ENCODE data around the gene NRP2. TPM values are rescaled to one million over a fixed set of nuclear protein-coding genes. Genes with fewer than 3 reads are reported as not detected.

NRP2 gene
- total RNA-seq, 2 donors from 2014 or later = 69.7 to 92.4 TPM

GRCh38 chr2:205745661-205746419 lies 63.5 kb downstream of the NRP2 start:
- H3K4me1 Mint-ChIP-seq = peaks cover 5% of the 10 kb centered on the region
- no peak overlapping the region for H3K27ac Mint-ChIP-seq
- 94 to 97% methylated on average over 6 to 14 of the region's 14 CpGs for WGBS, 2 experiments (ENCODE audit: insufficient coverage in 1 of 2, insufficient read length in 1 of 2)
- H3K9me3 ChIP-seq (ENCODE audit: control insufficient read depth, low read length) = no peaks in the 10 kb centered on the region
- no peaks in the 10 kb centered on the region for H3K27me3 ChIP-seq (ENCODE audit: control insufficient read depth, insufficient read depth, low read length, poor library complexity, severe bottlenecking)
- H3K4me3 ChIP-seq (ENCODE audit: low read length) = no peak overlapping the region
- H3K9me3 Mint-ChIP-seq = no peaks in the 10 kb centered on the region
- TF ChIP-seq, protein P1, sequence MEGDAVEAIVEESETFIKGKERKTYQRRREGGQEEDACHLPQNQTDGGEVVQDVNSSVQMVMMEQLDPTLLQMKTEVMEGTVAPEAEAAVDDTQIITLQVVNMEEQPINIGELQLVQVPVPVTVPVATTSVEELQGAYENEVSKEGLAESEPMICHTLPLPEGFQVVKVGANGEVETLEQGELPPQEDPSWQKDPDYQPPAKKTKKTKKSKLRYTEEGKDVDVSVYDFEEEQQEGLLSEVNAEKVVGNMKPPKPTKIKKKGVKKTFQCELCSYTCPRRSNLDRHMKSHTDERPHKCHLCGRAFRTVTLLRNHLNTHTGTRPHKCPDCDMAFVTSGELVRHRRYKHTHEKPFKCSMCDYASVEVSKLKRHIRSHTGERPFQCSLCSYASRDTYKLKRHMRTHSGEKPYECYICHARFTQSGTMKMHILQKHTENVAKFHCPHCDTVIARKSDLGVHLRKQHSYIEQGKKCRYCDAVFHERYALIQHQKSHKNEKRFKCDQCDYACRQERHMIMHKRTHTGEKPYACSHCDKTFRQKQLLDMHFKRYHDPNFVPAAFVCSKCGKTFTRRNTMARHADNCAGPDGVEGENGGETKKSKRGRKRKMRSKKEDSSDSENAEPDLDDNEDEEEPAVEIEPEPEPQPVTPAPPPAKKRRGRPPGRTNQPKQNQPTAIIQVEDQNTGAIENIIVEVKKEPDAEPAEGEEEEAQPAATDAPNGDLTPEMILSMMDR (conservative IDR thresholded peaks at IDR 0.05) = no peak
- no peak overlapping the region for H3K4me3 Mint-ChIP-seq
- H3K27me3 Mint-ChIP-seq (ENCODE audit: insufficient read depth) = no peaks in the 10 kb centered on the region
- H3K4me1 ChIP-seq (ENCODE audit: control insufficient read depth, insufficient read depth, low read length) = no peaks in the 10 kb centered on the region
- H3K9ac ChIP-seq (ENCODE audit: extremely low read depth, low read length, poor library complexity, severe bottlenecking) = no peak overlapping the region
- H3K36me3 Mint-ChIP-seq (ENCODE audit: low read depth) = peaks cover 85% of the 10 kb centered on the region
- no peak for DNase-seq
- H3K27ac ChIP-seq (ENCODE audit: low read depth, low read length) = no peak overlapping the region
- peaks cover 75% of the 10 kb centered on the region for H3K36me3 ChIP-seq (ENCODE audit: control insufficient read depth, insufficient read depth, low read length)

DNA sequence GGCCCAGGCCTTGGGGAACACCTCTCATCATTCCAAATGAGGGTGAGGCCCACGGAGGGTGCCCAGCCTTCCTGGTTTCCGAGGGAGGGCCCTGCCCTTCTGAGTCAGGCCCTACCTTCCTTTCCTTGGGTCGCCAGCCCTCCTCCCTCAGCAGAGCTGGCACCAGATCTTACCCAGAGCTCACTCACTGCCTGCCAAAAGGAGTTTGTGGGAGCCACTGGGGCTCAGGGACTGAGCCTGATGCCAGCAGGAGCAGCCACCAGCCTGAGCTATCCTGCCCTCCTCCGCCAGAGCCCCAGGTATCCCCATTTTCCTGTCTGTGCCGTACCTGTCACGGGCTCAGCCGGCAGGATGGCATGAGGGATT lies 64.1 kb downstream of the NRP2 start:
- no peak for DNase-seq
- no peak overlapping the region for H3K9ac ChIP-seq (ENCODE audit: extremely low read depth, low read length, poor library complexity, severe bottlenecking)
- no peaks in the 10 kb centered on the region for H3K9me3 ChIP-seq (ENCODE audit: control insufficient read depth, low read length)
- no peak overlapping the region for H3K4me3 ChIP-seq (ENCODE audit: low read length)
- H3K27ac ChIP-seq (ENCODE audit: low read depth, low read length) = no peak overlapping the region
- 97 to 100% methylated on average over 2 to 7 of the region's 7 CpGs for WGBS, 2 experiments (ENCODE audit: insufficient coverage in 1 of 2, insufficient read length in 1 of 2)
- peaks cover 75% of the 10 kb centered on the region for H3K36me3 ChIP-seq (ENCODE audit: control insufficient read depth, insufficient read depth, low read length)
- no peaks in the 10 kb centered on the region for H3K27me3 Mint-ChIP-seq (ENCODE audit: insufficient read depth)
- no peaks in the 10 kb centered on the region for H3K4me1 ChIP-seq (ENCODE audit: control insufficient read depth, insufficient read depth, low read length)
- no peaks in the 10 kb centered on the region for H3K27me3 ChIP-seq (ENCODE audit: control insufficient read depth, insufficient read depth, low read length, poor library complexity, severe bottlenecking)
- no peak overlapping the region for H3K27ac Mint-ChIP-seq
- H3K9me3 Mint-ChIP-seq = no peaks in the 10 kb centered on the region
- H3K36me3 Mint-ChIP-seq (ENCODE audit: low read depth) = peaks cover 84% of the 10 kb centered on the region
- TF ChIP-seq, protein P1 (conservative IDR thresholded peaks at IDR 0.05) = no peak
- H3K4me1 Mint-ChIP-seq = peaks cover 5% of the 10 kb centered on the region
- H3K4me3 Mint-ChIP-seq = no peak overlapping the region

DNA sequence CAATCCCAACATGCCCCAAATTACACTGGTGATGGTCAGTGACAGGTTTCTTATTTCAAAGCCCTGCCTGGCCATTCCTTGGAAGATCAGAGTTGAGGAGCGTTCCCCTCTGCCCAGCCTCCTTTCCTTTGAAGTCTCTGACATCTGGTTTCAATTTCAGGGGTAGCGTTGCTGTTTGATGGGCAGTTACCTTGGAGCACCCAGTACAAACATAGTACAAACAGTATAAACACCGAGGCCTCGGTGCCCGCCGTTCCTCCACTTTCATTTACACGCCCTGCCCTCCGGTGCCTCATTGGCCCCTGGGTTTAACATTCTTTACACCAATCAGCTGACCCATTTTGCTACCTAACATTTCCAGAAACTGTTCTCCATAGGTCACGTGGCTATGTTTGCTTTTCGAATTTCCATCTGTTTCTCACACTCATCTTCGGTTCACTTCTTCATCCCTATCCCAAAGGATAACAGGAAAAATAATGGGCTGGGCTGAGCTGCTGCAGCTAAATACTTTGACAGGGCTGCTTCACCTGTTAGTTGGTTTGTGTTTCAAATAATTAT lies 65.6 kb downstream of the NRP2 start:
- H3K4me3 ChIP-seq (ENCODE audit: low read length) = no peak overlapping the region
- WGBS, 2 experiments (ENCODE audit: insufficient coverage in 1 of 2, insufficient read length in 1 of 2) = 94 to 95% methylated on average over 11 of the region's 11 CpGs

More for the DNA sequence above, 65.6 kb downstream of the NRP2 start:
- no peaks in the 10 kb centered on the region for H3K9me3 ChIP-seq (ENCODE audit: control insufficient read depth, low read length)
- no peaks in the 10 kb centered on the region for H3K27me3 ChIP-seq (ENCODE audit: control insufficient read depth, insufficient read depth, low read length, poor library complexity, severe bottlenecking)
- H3K27ac ChIP-seq (ENCODE audit: low read depth, low read length) = no peak overlapping the region
- TF ChIP-seq, protein P1 (conservative IDR thresholded peaks at IDR 0.05) = no peak
- H3K27ac Mint-ChIP-seq = no peak overlapping the region
- no peak overlapping the region for H3K9ac ChIP-seq (ENCODE audit: extremely low read depth, low read length, poor library complexity, severe bottlenecking)
- H3K4me1 ChIP-seq (ENCODE audit: control insufficient read depth, insufficient read depth, low read length) = no peaks in the 10 kb centered on the region
- no peaks in the 10 kb centered on the region for H3K9me3 Mint-ChIP-seq
- peaks cover 82% of the 10 kb centered on the region for H3K36me3 Mint-ChIP-seq (ENCODE audit: low read depth)
- no peak overlapping the region for H3K4me3 Mint-ChIP-seq
- peaks cover 7% of the 10 kb centered on the region for H3K4me1 Mint-ChIP-seq
- H3K36me3 ChIP-seq (ENCODE audit: control insufficient read depth, insufficient read depth, low read length) = peaks cover 75% of the 10 kb centered on the region
- no peak for DNase-seq
- H3K27me3 Mint-ChIP-seq (ENCODE audit: insufficient read depth) = no peaks in the 10 kb centered on the region

Data from endodermal cell (in vitro differentiated cells).